GM12878 (cell line): Measurements from ENCODE around the gene CXCL12. TPM values are rescaled to one million over a fixed set of nuclear protein-coding genes. Genes with fewer than 3 reads are reported as not detected.

ENCODE experiments used
- ATAC-seq: fragments of 200-7000 bp; cut with Tn5 transposase; 3 replicates; pipeline ENCODE4 v1.9.1; 2020; ENCODE audit warnings: mild to moderate bottlenecking, moderate library complexity
- BruUV-seq: library from RNA; stranded (reverse); fragments of 400-500 nt; replicated peaks from 2 replicates; lab custom pipeline; 2021; lab: Mats Ljungman, UMichigan
- CTCF ChIA-PET: fragments of 300-600 bp; sonication (Branson Sonifier 250); formaldehyde crosslinking; extraction: SDS; loops from one replicate; lab custom pipeline; 2021; ENCODE audit warnings: inconsistent platforms; lab: Yijun Ruan, JAX
- POLR2A ChIA-PET: fragments of 350-600 bp; formaldehyde crosslinking; extraction: SDS; loops from one replicate; lab custom pipeline; 2021; ENCODE audit warnings: inconsistent platforms; lab: Charles Lee
- RAD21 ChIA-PET: fragments of 300-600 bp; sonication (Branson Sonifier 250); formaldehyde crosslinking; loops from one replicate; lab custom pipeline; 2023; ENCODE audit warnings: antibody characterized with exemption; ENCODE audit not compliant: unreplicated experiment; lab: Charles Lee
- SMC1A ChIA-PET: fragments of 300-600 bp; sonication (Branson Sonifier 250); formaldehyde crosslinking; loops from one replicate; lab custom pipeline; 2023; ENCODE audit not compliant: unreplicated experiment, uncharacterized antibody; lab: Charles Lee
- DNase-seq: peaks from one replicate; pipeline ENCODE4 v3.0.0-alpha.2; 2011; ENCODE audit warnings: low read depth, low spot score
- FAIRE-seq: peaks from 3 replicates; lab custom pipeline; 2011; peaks lifted over from hg19 to GRCh38; lab: Jason Lieb, UNC
- H2AFZ ChIP-seq: 2 replicates; pipeline ENCODE4 v1.6.0; 2011; ENCODE audit warnings: low read depth, low read length, control low read depth; ENCODE audit not compliant: control insufficient read depth
- H3K27ac ChIP-seq: 2 replicates; pipeline ENCODE4 v1.5.1; 2011; ENCODE audit warnings: control low read depth; ENCODE audit not compliant: control insufficient read depth, insufficient read depth
- H3K27me3 ChIP-seq, 2 experiments: replicated peaks in 1 of 2; 2 replicates each; pipeline versions ENCODE4 v1.6.0 to v1.6.1; 2011; ENCODE audit warnings: low read length in 1 of 2; ENCODE audit not compliant: control insufficient read depth in 2 of 2, insufficient read depth in 2 of 2
- H3K36me3 ChIP-seq, 2 experiments: 2 replicates each; pipeline ENCODE4 v1.5.1; 2011; ENCODE audit warnings: low read length in 1 of 2; ENCODE audit not compliant: control insufficient read depth in 2 of 2, insufficient read depth in 2 of 2
- H3K4me1 ChIP-seq: 2 replicates; pipeline ENCODE4 v1.6.1; 2011; ENCODE audit warnings: mild to moderate bottlenecking, low read length, moderate library complexity, mixed read lengths; ENCODE audit not compliant: control insufficient read depth, insufficient read depth
- H3K4me2 ChIP-seq: 2 replicates; pipeline ENCODE4 v1.6.0; 2011; ENCODE audit warnings: control low read depth; ENCODE audit not compliant: control insufficient read depth, insufficient read depth
- H3K4me3 ChIP-seq: fragments of 200-600 bp; sonication (generic); 2 replicates; pipeline ENCODE4 v1.5.1; 2016
- H3K79me2 ChIP-seq: 2 replicates; pipeline ENCODE4 v1.6.0; 2011; ENCODE audit warnings: low read length; ENCODE audit not compliant: control insufficient read depth, insufficient read depth
- H3K9ac ChIP-seq: 2 replicates; pipeline ENCODE4 v1.8.0; 2011; ENCODE audit warnings: low read length, control low read depth, mixed read lengths; ENCODE audit not compliant: control insufficient read depth, insufficient read depth
- H3K9me3 ChIP-seq: replicated peaks from 3 replicates; pipeline ENCODE4 v1.5.1; 2011; ENCODE audit warnings: mild to moderate bottlenecking, low read length; ENCODE audit not compliant: control insufficient read depth, insufficient read depth
- H4K20me1 ChIP-seq: 2 replicates; pipeline ENCODE4 v1.6.0; 2011; ENCODE audit not compliant: control insufficient read depth, insufficient read depth
- BRCA1 ChIP-seq: IDR thresholded peaks from 2 replicates; pipeline ENCODE4 v1.6.1; 2011; ENCODE audit warnings: low read depth, low read length, improper control_type of control experiment
- CHD1 ChIP-seq: IDR thresholded peaks from 2 replicates; pipeline ENCODE4 v1.6.1; 2012; ENCODE audit warnings: low read depth, low read length, improper control_type of control experiment
- ETV6 ChIP-seq, 2 experiments: fragments of 450-650 bp in 1 of 2; IDR thresholded peaks in 1 of 2; conservative IDR thresholded peaks in 1 of 2; 2 replicates each; pipeline ENCODE4 v1.6.1; 2014; ENCODE audit warnings: antibody characterized with exemption in 1 of 2, borderline replicate concordance in 1 of 2, low read depth in 1 of 2, mild to moderate bottlenecking in 1 of 2, moderate library complexity in 1 of 2
- FOS ChIP-seq: IDR thresholded peaks from 3 replicates; pipeline ENCODE4 v1.6.1; 2011; ENCODE audit warnings: borderline replicate concordance; ENCODE audit not compliant: insufficient read length; ENCODE audit errors: extremely low read depth
- HDAC6 ChIP-seq: fragments of 200-600 bp; sonication (generic); IDR thresholded peaks from one replicate; pipeline ENCODE4 v1.8.0; 2017; ENCODE audit warnings: antibody characterized with exemption; ENCODE audit not compliant: unreplicated experiment
- NBN ChIP-seq: fragments of 450-650 bp; IDR thresholded peaks from 2 replicates; pipeline ENCODE4 v1.6.1; 2016
- NFYA ChIP-seq: IDR thresholded peaks from 2 replicates; pipeline ENCODE4 v1.6.1; 2011; ENCODE audit warnings: low read depth, mild to moderate bottlenecking, low read length, improper control_type of control experiment, borderline replicate concordance
- PKNOX1 ChIP-seq: fragments of 450-650 bp; IDR thresholded peaks from 2 replicates; pipeline ENCODE4 v1.6.1; 2016; ENCODE audit warnings: mild to moderate bottlenecking
- PML ChIP-seq: IDR thresholded peaks from 2 replicates; pipeline ENCODE4 v1.6.1; 2012; ENCODE audit warnings: low read length, inconsistent platforms
- POLR2AphosphoS5 ChIP-seq: IDR thresholded peaks from 2 replicates; pipeline ENCODE4 v1.6.1; 2011; ENCODE audit warnings: mild to moderate bottlenecking, low read length, inconsistent platforms
- SP1 ChIP-seq: IDR thresholded peaks from one replicate; pipeline ENCODE4 v1.6.1; 2011; ENCODE audit warnings: low read depth, low read length
- STAT1 ChIP-seq: fragments of 450-650 bp; conservative IDR thresholded peaks from 2 replicates; pipeline ENCODE4 v1.6.1; 2014; ENCODE audit warnings: antibody characterized with exemption, mild to moderate bottlenecking
- SUPT20H ChIP-seq: IDR thresholded peaks from 2 replicates; pipeline ENCODE4 v1.6.1; 2011; ENCODE audit warnings: low read depth, mild to moderate bottlenecking, low read length, moderate library complexity, borderline replicate concordance; ENCODE audit not compliant: control insufficient read depth
- TAF1 ChIP-seq: IDR thresholded peaks from 2 replicates; pipeline ENCODE4 v1.6.1; 2011; ENCODE audit warnings: mild to moderate bottlenecking, low read depth, low read length, borderline replicate concordance
- TCF7 ChIP-seq: IDR thresholded peaks from 2 replicates; pipeline ENCODE4 v1.6.1; 2014; ENCODE audit warnings: antibody characterized with exemption, borderline replicate concordance
- ZNF24 ChIP-seq: fragments of 450-650 bp; IDR thresholded peaks from 2 replicates; pipeline ENCODE4 v1.6.1; 2017; ENCODE audit warnings: antibody characterized with exemption, mild to moderate bottlenecking
- ZSCAN29 ChIP-seq: fragments of 450-650 bp; IDR thresholded peaks from 2 replicates; pipeline ENCODE4 v1.6.1; 2017; ENCODE audit warnings: mild to moderate bottlenecking, moderate library complexity
- WGBS: methylation state at CpG from one replicate; pipeline ENCODE4 v1.1.6; 2016; ENCODE audit warnings: low lambda C conversion rate; ENCODE audit not compliant: insufficient replicate concordance, insufficient coverage; ENCODE audit errors: missing lambda C conversion rate; 5-methylcytosine and 5-hydroxymethylcytosine counted together
- in situ Hi-C: fragments of 300-500 bp; cut with MboI; formaldehyde crosslinking; loops from 9 replicates; pipeline ENCODE4 v1.14.3; 2018; ENCODE audit warnings: mixed read lengths
- intact Hi-C: fragments of 100-400 bp; cut with micrococcal nuclease; formaldehyde crosslinking; loops from one replicate; pipeline ENCODE4 v1.14.2; 2022; ENCODE audit not compliant: unreplicated experiment
- polyA plus RNA-seq, 11 experiments: library from polyadenylated mRNA; depleted of rRNA in 4 of 11; unstranded in 6 of 11; stranded (reverse) in 5 of 11; fragments of >200 nt; fragmentation: Nextera tagmentation in 4 of 11; fragmentation: Illumina TruSeq in 1 of 11; extraction: Ambion mirVana in 4 of 11; extraction: Trizol in 1 of 11; gene quantifications; 1 replicate in 1 of 11; 2 replicates in 10 of 11; pipeline versions ENCODE4 v1.2.1 to v1.2.3, GENCODE V29; 2011 to 2016; ENCODE audit warnings: inconsistent platforms in 2 of 11, missing spikeins in 2 of 11, low read depth in 1 of 11
- total RNA-seq, 4 experiments: library from RNA; depleted of rRNA in 3 of 4; stranded (reverse); fragments of >200 nt in 3 of 4; fragmentation: Illumina TruSeq in 1 of 4; extraction: Trizol in 1 of 4; gene quantifications; 2 replicates each; pipeline versions ENCODE4 v1.2.1 to v1.2.3, GENCODE V29; 2013 to 2021
- TF ChIP-seq, protein P1 (sequence below): fragments of 450-650 bp; formaldehyde crosslinking; IDR thresholded peaks from 2 replicates; pipeline ENCODE4 v1.4.0; 2022; ENCODE audit warnings: mild to moderate bottlenecking, moderate library complexity
- TF ChIP-seq, protein P2 (sequence below): IDR thresholded peaks from 2 replicates; pipeline ENCODE4 v1.6.1; 2012; ENCODE audit warnings: low read depth, low read length, improper control_type of control experiment

Gene CXCL12
- total and polyA plus RNA-seq, 10 of the 15 experiments (the other 5 are each of a cell fraction or from before 2014, with no cell fraction given), result 0.03 to 4.5 (median 0.53) TPM

- peaks cover 0 to 2% of the 10 kb centered on the region in 2 experiments; a peak in 1 of 4 replicates for H3K27me3 ChIP-seq
- RAD21 ChIA-PET, result no interaction called here
- intact Hi-C loops (no loop called here), in situ Hi-C loops (no loop called here)
- no peak overlapping the region for H3K4me2 ChIP-seq
- 43% methylated on average over 9 of the region's 13 CpGs for WGBS
- H3K27ac ChIP-seq, result no peak overlapping the region
- H3K36me3 ChIP-seq, result no peaks in the 10 kb centered on the region
- H3K9ac ChIP-seq, result no peak overlapping the region
- FAIRE-seq, result no peak
- H3K79me2 ChIP-seq, result no peaks in the 10 kb centered on the region
- CTCF ChIA-PET, result no interaction called here
- H3K9me3 ChIP-seq, result no peaks in the 10 kb centered on the region
- no peak for ATAC-seq
- H2AFZ ChIP-seq, result no peak overlapping the region
- no peak overlapping the region for H3K4me3 ChIP-seq
- H4K20me1 ChIP-seq, result no peaks in the 10 kb centered on the region
- no peak for TF ChIP-seq SP1
- TF ChIP-seq ZNF24, result no peak
- TF ChIP-seq CHD1, result no peak
- TF ChIP-seq SUPT20H, result no peak
- TF ChIP-seq TCF7, result no peak
- TF ChIP-seq FOS, result no peak
- no peak for TF ChIP-seq POLR2AphosphoS5
- TF ChIP-seq PML, result no peak
- TF ChIP-seq STAT1, result no peak
- TF ChIP-seq, protein P1, sequence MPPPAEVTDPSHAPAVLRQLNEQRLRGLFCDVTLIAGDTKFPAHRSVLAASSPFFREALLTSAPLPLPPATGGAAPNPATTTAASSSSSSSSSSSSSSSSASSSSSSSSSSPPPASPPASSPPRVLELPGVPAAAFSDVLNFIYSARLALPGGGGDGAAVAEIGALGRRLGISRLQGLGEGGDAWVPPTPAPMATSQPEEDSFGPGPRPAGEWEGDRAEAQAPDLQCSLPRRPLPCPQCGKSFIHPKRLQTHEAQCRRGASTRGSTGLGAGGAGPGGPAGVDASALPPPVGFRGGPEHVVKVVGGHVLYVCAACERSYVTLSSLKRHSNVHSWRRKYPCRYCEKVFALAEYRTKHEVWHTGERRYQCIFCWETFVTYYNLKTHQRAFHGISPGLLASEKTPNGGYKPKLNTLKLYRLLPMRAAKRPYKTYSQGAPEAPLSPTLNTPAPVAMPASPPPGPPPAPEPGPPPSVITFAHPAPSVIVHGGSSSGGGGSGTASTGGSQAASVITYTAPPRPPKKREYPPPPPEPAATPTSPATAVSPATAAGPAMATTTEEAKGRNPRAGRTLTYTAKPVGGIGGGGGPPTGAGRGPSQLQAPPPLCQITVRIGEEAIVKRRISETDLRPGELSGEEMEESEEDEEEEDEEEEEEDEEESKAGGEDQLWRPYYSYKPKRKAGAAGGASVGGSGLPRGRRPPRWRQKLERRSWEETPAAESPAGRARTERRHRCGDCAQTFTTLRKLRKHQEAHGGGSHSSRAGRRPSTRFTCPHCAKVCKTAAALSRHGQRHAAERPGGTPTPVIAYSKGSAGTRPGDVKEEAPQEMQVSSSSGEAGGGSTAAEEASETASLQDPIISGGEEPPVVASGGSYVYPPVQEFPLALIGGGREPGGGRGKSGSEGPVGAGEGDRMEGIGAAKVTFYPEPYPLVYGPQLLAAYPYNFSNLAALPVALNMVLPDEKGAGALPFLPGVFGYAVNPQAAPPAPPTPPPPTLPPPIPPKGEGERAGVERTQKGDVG (CRISPR knock-in tag), result no peak
- TF ChIP-seq HDAC6, result no peak
- TF ChIP-seq TAF1, result no peak
- no peak for TF ChIP-seq NBN
- no peak for TF ChIP-seq NFYA
- no peak for TF ChIP-seq BRCA1
- no peak for TF ChIP-seq ETV6 (conservative IDR thresholded peaks at IDR 0.05 in 1 of 2, IDR thresholded peaks at IDR 0.05 in 1 of 2; ENCODE audit: borderline replicate concordance in 1 of 2, low read depth in 1 of 2)
- no peak for TF ChIP-seq PKNOX1
- no peak for TF ChIP-seq ZSCAN29
- TF ChIP-seq, protein P2, sequence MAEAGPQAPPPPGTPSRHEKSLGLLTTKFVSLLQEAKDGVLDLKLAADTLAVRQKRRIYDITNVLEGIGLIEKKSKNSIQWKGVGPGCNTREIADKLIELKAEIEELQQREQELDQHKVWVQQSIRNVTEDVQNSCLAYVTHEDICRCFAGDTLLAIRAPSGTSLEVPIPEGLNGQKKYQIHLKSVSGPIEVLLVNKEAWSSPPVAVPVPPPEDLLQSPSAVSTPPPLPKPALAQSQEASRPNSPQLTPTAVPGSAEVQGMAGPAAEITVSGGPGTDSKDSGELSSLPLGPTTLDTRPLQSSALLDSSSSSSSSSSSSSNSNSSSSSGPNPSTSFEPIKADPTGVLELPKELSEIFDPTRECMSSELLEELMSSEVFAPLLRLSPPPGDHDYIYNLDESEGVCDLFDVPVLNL, result no peak
- DNase-seq, result no peak
- no TSS peak for BruUV-seq
- H3K4me1 ChIP-seq, result no peaks in the 10 kb centered on the region
- SMC1A ChIA-PET, result interaction anchor here (0.9 kb wide), 1 partner anchor 23 kb away, joined by 3 read pairs; no protein-coding TSS in a partner anchor
- POLR2A ChIA-PET, result no interaction called here
These were observed 21.8 kb downstream of the CXCL12 start for GRCh38 chr10:44362866-44363711.
